Karpas-422 (cell line): ENCODE results near the gene CREB5. TPM values are rescaled to one million over a fixed set of nuclear protein-coding genes. Genes with fewer than 3 reads are reported as not detected.

ENCODE experiments used
- DNase-seq: peaks from one replicate; pipeline ENCODE4 v3.0.0-alpha.2; 2015
- H2AFZ ChIP-seq: fragments of 200-600 bp; sonication (generic); 2 replicates; pipeline ENCODE4 v1.6.1; 2014; ENCODE audit warnings: antibody characterized with exemption, low read length, mixed read lengths
- H3K27ac ChIP-seq: fragments of 200-600 bp; sonication (generic); 2 replicates; pipeline ENCODE4 v1.5.1; 2014; ENCODE audit warnings: mild to moderate bottlenecking, low read length, moderate library complexity
- H3K27me3 ChIP-seq: fragments of 200-600 bp; sonication (generic); 2 replicates; pipeline ENCODE4 v1.6.1; 2014; ENCODE audit warnings: low read length, mixed read lengths
- H3K36me3 ChIP-seq: fragments of 200-600 bp; sonication (generic); 2 replicates; pipeline ENCODE4 v1.6.1; 2014; ENCODE audit warnings: low read length, mixed read lengths; ENCODE audit not compliant: insufficient read depth
- H3K4me1 ChIP-seq: fragments of 200-600 bp; sonication (generic); 2 replicates; pipeline ENCODE4 v1.6.1; 2014; ENCODE audit warnings: mild to moderate bottlenecking, low read length, mixed read lengths
- H3K4me2 ChIP-seq: fragments of 200-600 bp; sonication (generic); 2 replicates; pipeline ENCODE4 v1.6.1; 2014; ENCODE audit warnings: low read length, low read depth, mild to moderate bottlenecking; ENCODE audit not compliant: poor library complexity, severe bottlenecking
- H3K4me3 ChIP-seq: fragments of 200-600 bp; sonication (generic); 2 replicates; pipeline ENCODE4 v1.5.1; 2014; ENCODE audit warnings: mild to moderate bottlenecking, antibody characterized with exemption, low read length, mixed read lengths
- H3K79me2 ChIP-seq: fragments of 200-600 bp; sonication (generic); 2 replicates; pipeline ENCODE4 v1.6.1; 2014; ENCODE audit warnings: mild to moderate bottlenecking, low read length, mixed read lengths
- H3K9ac ChIP-seq: fragments of 200-600 bp; sonication (generic); 2 replicates; pipeline ENCODE4 v1.6.0; 2014; ENCODE audit warnings: low read length
- H3K9me2 ChIP-seq: fragments of 200-600 bp; sonication (generic), shearing (Covaris generic); replicated peaks from 2 replicates; pipeline ENCODE4 v1.6.0; 2014; ENCODE audit warnings: mild to moderate bottlenecking, low read length, moderate library complexity; ENCODE audit not compliant: insufficient read depth
- H3K9me3 ChIP-seq: fragments of 300-700, 200-600 bp; sonication (generic); 2 replicates; pipeline ENCODE4 v1.6.1; 2014; ENCODE audit warnings: low read length, mixed read lengths
- H4K20me1 ChIP-seq: fragments of 200-600 bp; sonication (generic); 2 replicates; pipeline ENCODE4 v1.6.1; 2014; ENCODE audit warnings: mild to moderate bottlenecking, antibody characterized with exemption, low read length, low read depth; ENCODE audit not compliant: insufficient read depth
- total RNA-seq: library from RNA; depleted of rRNA; stranded (reverse); fragments of >200 nt; shearing (Covaris generic); gene quantifications from 2 replicates; pipeline ENCODE4 v1.2.3, GENCODE V29; 2014; ENCODE audit warnings: low replicate concordance

Gene CREB5
- total RNA-seq, 1 experiment from 2014 or later: 52.1 TPM

DNA sequence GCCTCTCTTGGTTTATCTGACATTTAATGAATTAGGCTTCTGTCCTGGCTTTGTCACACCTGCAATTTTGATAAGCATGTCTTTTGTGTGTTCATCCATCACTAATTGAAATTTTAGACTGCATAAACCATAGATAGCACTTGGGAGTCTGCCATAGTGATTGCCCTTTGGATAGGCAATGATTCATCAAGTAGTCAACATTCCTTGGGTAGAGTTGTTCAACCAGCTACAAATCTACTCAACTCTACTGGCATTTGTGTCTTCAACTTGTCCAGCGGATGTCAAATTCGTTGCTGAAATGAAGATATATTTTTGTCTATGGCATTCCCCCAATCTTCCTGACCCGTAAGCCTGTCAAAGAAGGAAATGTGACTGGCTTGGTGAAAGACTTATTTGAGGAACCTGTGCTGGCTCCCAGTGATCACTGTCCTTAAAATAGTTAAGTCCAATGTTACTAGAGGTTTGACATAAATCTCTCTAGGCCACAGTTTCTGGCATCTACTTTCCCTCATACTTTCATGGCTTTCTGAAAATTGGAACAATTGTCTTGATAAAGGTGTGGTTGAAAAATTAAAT, 33.7 kb upstream of the CREB5 start:
- no peak overlapping the region for H3K27ac ChIP-seq
- no peak overlapping the region for H3K4me2 ChIP-seq
- no peak for DNase-seq
- no peak overlapping the region for H3K9ac ChIP-seq
- H3K36me3 ChIP-seq: no peaks in the 10 kb centered on the region
- H4K20me1 ChIP-seq: no peaks in the 10 kb centered on the region
- no peak overlapping the region for H2AFZ ChIP-seq
- H3K4me1 ChIP-seq: no peaks in the 10 kb centered on the region
- H3K9me2 ChIP-seq: no peaks in the 10 kb centered on the region
- H3K79me2 ChIP-seq: no peaks in the 10 kb centered on the region
- H3K27me3 ChIP-seq: no peaks in the 10 kb centered on the region
- no peaks in the 10 kb centered on the region for H3K9me3 ChIP-seq
- no peak overlapping the region for H3K4me3 ChIP-seq

DNA sequence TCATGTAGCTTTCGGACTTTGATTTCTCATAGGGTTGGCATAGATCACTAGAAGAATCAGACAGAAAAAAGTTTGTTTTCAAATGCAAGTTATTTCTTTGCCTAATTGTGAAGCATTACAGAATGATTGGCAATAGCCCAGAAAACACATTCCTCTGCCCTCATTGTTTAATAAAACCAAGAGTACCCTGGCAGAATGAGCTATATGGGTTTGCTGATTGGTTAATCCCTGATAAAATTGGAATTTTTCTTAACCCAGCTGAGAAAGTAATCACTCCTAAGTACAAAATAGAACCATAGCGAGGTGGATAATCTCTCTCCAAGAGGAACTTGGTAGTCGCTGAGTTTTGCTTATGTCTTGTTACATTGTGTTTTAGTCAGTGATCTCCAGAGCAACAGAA, 30.9 kb upstream of the CREB5 start:
- no peaks in the 10 kb centered on the region for H3K4me1 ChIP-seq

DNA sequence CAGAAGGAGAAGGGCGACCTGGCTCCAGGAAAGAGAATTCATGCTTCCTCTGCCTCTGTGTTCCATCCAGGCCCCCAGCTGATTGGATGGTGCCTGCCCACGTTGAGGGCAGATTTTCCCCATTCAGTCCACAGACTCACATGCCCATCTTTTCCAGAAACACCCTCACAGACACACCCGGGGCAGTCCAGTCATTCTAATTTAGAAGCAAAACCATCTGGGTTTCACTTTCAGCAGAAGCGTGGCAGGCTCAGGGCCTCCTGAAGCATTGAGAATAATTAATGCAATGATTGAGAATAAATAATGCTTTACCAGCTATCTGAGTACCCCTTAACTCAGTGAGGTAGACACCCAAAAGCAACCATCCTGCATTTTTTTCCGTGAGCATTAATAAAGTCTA, 30.2 kb upstream of the CREB5 start:
- H3K4me3 ChIP-seq: no peak overlapping the region
- H3K9me2 ChIP-seq: no peaks in the 10 kb centered on the region
- H4K20me1 ChIP-seq: no peaks in the 10 kb centered on the region
- no peaks in the 10 kb centered on the region for H3K4me1 ChIP-seq
- H3K79me2 ChIP-seq: no peaks in the 10 kb centered on the region
- no peak overlapping the region for H3K4me2 ChIP-seq
- H2AFZ ChIP-seq: no peak overlapping the region
- no peaks in the 10 kb centered on the region for H3K27me3 ChIP-seq
- no peak for DNase-seq
- no peaks in the 10 kb centered on the region for H3K36me3 ChIP-seq
- H3K9ac ChIP-seq: no peak overlapping the region
- no peaks in the 10 kb centered on the region for H3K9me3 ChIP-seq
- no peak overlapping the region for H3K27ac ChIP-seq

More for the DNA sequence above, 30.9 kb upstream of the CREB5 start:
- H3K27me3 ChIP-seq: no peaks in the 10 kb centered on the region
- no peaks in the 10 kb centered on the region for H3K9me3 ChIP-seq
- DNase-seq: no peak
- no peaks in the 10 kb centered on the region for H3K79me2 ChIP-seq
- H3K4me3 ChIP-seq: no peak overlapping the region
- no peak overlapping the region for H2AFZ ChIP-seq
- no peaks in the 10 kb centered on the region for H4K20me1 ChIP-seq
- H3K9ac ChIP-seq: no peak overlapping the region
- H3K4me2 ChIP-seq: no peak overlapping the region
- H3K9me2 ChIP-seq: no peaks in the 10 kb centered on the region
- H3K36me3 ChIP-seq: no peaks in the 10 kb centered on the region
- no peak overlapping the region for H3K27ac ChIP-seq

DNA sequence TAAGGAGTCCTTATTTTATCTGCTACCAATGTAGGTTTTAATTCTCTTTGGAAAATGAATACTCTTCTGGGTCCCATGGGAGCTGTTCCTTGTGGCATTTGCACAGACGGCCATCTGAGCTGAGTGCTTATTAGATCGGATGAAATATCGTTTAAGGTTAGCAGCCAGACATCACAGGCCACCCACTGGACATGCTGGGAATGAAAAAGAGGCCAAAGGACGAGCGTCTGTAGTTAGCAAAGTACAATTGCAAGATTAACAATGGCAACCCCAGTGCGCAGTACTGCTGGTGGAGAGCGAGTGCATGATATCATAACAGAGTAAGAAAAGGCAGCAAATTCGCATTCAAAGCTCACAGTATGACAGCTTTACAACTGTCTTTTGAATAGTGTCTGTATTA, 28.3 kb upstream of the CREB5 start:
- Histone ChIP-seq H3K79me2 (no peaks in the 10 kb centered on the region), H4K20me1 (no peaks in the 10 kb centered on the region), H3K36me3 (no peaks in the 10 kb centered on the region), H3K4me1 (no peaks in the 10 kb centered on the region), H2AFZ (no peak overlapping the region), H3K27me3 (no peaks in the 10 kb centered on the region), H3K4me3 (no peak overlapping the region), H3K9me2 (no peaks in the 10 kb centered on the region), H3K4me2 (no peak overlapping the region), H3K9me3 (no peaks in the 10 kb centered on the region), H3K27ac (no peak overlapping the region), H3K9ac (no peak overlapping the region)
- no peak for DNase-seq

DNA sequence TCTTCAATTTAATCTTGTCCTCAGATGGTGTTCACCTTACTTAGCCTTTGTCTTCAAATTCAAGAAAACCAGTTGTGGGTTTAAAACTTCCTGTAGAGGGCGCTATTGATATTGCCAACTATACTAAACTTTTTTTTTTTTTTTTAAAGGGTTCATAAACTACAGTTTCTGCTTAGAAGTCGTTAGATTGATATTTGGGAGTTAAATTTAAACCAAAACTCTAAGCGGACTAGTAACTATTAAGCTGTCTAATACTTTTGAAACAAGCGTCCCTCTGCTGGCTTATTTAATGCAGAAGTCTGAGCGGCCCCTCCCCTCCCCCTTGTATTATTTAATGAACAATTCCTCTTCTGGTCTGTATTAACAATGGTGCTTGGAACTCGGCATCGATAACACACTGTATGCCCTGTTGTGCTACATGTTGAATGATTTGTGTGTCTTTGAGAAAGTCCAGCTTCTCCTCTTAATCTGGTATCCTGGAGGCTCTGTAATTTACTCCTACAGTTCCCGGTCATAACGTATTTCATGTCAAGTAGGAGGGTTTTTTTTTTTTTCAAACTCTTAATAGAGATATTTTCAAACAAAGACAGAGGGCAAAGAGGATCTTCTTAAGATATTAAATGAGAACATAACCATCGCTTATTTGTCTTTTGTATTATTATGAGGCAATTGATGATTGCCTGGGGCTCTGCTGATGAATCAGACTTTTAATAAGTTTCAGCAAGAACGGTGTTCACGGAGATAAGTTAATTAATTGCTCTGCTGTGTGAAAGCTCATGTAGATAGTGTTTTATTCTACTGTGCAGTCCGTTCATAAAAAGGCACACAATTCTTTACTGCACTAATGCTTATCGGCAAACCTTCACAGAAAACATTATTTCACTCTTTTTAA, 22.6 kb upstream of the CREB5 start:
- peak overlapping the region; percentile 34 for H3K4me2 ChIP-seq
- H4K20me1 ChIP-seq: no peaks in the 10 kb centered on the region
- H2AFZ ChIP-seq: no peak overlapping the region
- H3K36me3 ChIP-seq: no peaks in the 10 kb centered on the region
- no peak overlapping the region for H3K9ac ChIP-seq
- no peaks in the 10 kb centered on the region for H3K79me2 ChIP-seq
- no peak overlapping the region for H3K27ac ChIP-seq
- no peaks in the 10 kb centered on the region for H3K9me3 ChIP-seq
- H3K27me3 ChIP-seq: no peaks in the 10 kb centered on the region
- H3K4me1 ChIP-seq: peaks cover 5% of the 10 kb centered on the region
- no peaks in the 10 kb centered on the region for H3K9me2 ChIP-seq
- DNase-seq: peak; percentile 91
- no peak overlapping the region for H3K4me3 ChIP-seq

DNA sequence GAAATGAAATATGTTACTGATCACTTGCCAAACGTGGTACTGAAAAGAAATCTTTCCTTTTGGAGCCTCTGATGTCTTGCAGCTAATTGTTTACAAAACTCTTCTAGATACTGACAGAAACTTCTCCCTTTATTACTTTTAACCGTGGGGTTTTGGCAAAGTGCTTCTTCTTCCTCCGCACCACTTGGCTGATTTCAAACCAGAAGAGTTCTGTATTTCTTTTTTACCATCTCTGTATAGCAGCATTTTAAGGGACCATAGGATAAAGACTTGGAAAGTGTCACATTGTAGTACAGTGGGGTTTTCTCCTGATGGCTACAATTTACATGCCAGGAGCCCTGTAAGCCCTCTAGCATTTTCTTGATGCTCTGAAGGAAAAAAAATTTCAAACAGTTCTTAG, 21.9 kb upstream of the CREB5 start:
- Histone ChIP-seq H3K27ac (no peak overlapping the region), H3K4me3 (no peak overlapping the region), H3K36me3 (no peaks in the 10 kb centered on the region), H3K79me2 (no peaks in the 10 kb centered on the region), H4K20me1 (no peaks in the 10 kb centered on the region), H3K9me2 (no peaks in the 10 kb centered on the region), H3K9me3 (no peaks in the 10 kb centered on the region), H2AFZ (no peak overlapping the region), H3K27me3 (0 out of 2 replicates have a peak, but pooled peaks cover 1% of the 10 kb centered on the region), H3K9ac (no peak overlapping the region), H3K4me2 (no peak overlapping the region), H3K4me1 (peaks cover 5% of the 10 kb centered on the region)
- no peak for DNase-seq

DNA sequence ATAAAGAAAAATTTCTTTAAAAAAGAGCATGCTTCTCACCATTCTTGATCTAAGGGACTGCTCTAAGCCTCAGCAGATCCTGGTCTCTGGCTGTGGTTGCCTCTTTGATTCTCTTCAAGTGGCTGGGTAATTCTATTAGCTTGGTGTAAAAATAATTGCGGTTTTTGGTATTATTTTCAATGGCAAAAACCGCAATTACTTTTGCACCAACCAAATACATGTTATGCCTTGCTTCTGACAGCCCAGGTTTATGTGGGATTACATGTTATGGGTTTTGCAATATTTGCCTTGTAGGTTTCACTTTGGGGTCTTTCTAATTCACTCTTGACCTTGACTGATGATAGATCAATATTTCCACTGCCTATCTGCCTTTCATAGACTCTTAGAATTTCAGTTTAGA, 20.0 kb upstream of the CREB5 start:
- DNase-seq: no peak
- H3K79me2 ChIP-seq: no peaks in the 10 kb centered on the region
- H3K4me2 ChIP-seq: no peak overlapping the region
- no peak overlapping the region for H2AFZ ChIP-seq
- H3K27ac ChIP-seq: no peak overlapping the region
- H3K4me1 ChIP-seq: peaks cover 5% of the 10 kb centered on the region
- no peak overlapping the region for H3K9ac ChIP-seq
- no peaks in the 10 kb centered on the region for H3K9me3 ChIP-seq
- no peaks in the 10 kb centered on the region for H3K9me2 ChIP-seq
- H3K36me3 ChIP-seq: no peaks in the 10 kb centered on the region
- no peak overlapping the region for H3K4me3 ChIP-seq
- H4K20me1 ChIP-seq: no peaks in the 10 kb centered on the region
- H3K27me3 ChIP-seq: 0 out of 2 replicates have a peak, but pooled peaks cover 2% of the 10 kb centered on the region

DNA sequence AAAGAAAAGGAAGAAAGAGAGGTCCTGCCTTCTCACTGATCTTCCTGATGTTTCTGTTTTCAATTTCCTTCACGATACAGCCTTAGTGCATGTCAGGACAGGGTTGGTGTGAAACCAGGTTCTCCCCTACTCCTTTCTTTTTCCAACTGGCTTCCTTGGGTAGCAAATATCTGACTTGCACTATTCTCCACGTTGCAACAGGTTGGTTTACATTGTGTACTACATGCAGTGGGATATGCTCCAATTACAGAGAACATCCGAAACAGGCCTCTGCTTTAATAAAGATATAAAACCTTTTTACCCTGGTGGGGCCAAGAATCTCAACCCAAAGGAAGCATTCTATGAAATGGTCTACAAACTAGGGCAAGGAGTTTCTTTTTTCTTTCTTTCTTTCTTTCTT, 16.9 kb upstream of the CREB5 start:
- Histone ChIP-seq H4K20me1 (no peaks in the 10 kb centered on the region), H3K27me3 (0 out of 2 replicates have a peak, but pooled peaks cover 2% of the 10 kb centered on the region), H3K4me1 (no peaks in the 10 kb centered on the region), H3K79me2 (no peaks in the 10 kb centered on the region), H2AFZ (no peak overlapping the region), H3K4me3 (no peak overlapping the region), H3K27ac (no peak overlapping the region), H3K36me3 (no peaks in the 10 kb centered on the region), H3K4me2 (no peak overlapping the region), H3K9me3 (no peaks in the 10 kb centered on the region), H3K9me2 (no peaks in the 10 kb centered on the region), H3K9ac (no peak overlapping the region)
- DNase-seq: peak; percentile 4
